H1 (cell line): ENCODE data around the gene ANKRD53. TPM values are rescaled to one million over a fixed set of nuclear protein-coding genes. Genes with fewer than 3 reads are reported as not detected.
"Not testable (repeated sequence)": the region's sequence is repeated elsewhere in the genome, so short reads cannot be mapped to it uniquely, and the experiment has no call there.

Source experiments
- CTCF ChIA-PET: fragments of 300-600 bp; sonication (Branson Sonifier 250); formaldehyde crosslinking; loops from one replicate; lab custom pipeline; 2021; ENCODE audit not compliant: partially characterized antibody; lab: Charles Lee
- POLR2A ChIA-PET: fragments of 300-600 bp; sonication (Branson Sonifier 250); formaldehyde crosslinking; loops from one replicate; lab custom pipeline; 2021; ENCODE audit warnings: inconsistent platforms; ENCODE audit not compliant: partially characterized antibody; lab: Charles Lee
- DNase-seq, 2 experiments: peaks; one replicate each; pipeline versions ENCODE4 v3.0.0 to v3.0.0-alpha.2; 2010 to 2022; ENCODE audit warnings: low spot score in 2 of 2, low read depth in 1 of 2, mixed read lengths in 1 of 2
- FAIRE-seq: peaks from 2 replicates; lab custom pipeline; 2011; peaks lifted over from hg19 to GRCh38; lab: Jason Lieb, UNC
- H2AFZ ChIP-seq: 2 replicates; pipeline ENCODE4 v1.8.1; 2012; ENCODE audit warnings: low read length, inconsistent platforms
- H2AK5ac ChIP-seq: 2 replicates; pipeline ENCODE4 v1.6.1; 2013; ENCODE audit warnings: low read depth, low read length
- H2BK120ac ChIP-seq: replicated peaks from 2 replicates; pipeline ENCODE3; 2013; ENCODE audit warnings: low read depth, low read length, inconsistent platforms
- H2BK12ac ChIP-seq: 2 replicates; pipeline ENCODE4 v1.6.1; 2013; ENCODE audit warnings: low read depth, low read length
- H2BK15ac ChIP-seq: 2 replicates; pipeline ENCODE4 v1.6.1; 2013; ENCODE audit warnings: low read length
- H2BK20ac ChIP-seq: 2 replicates; pipeline ENCODE4 v1.6.1; 2013; ENCODE audit warnings: low read length
- H2BK5ac ChIP-seq: 2 replicates; pipeline ENCODE4 v1.6.1; 2013; ENCODE audit warnings: low read depth, low read length
- H3K14ac ChIP-seq: 2 replicates; pipeline ENCODE4 v1.6.1; 2013; ENCODE audit warnings: inconsistent platforms; ENCODE audit not compliant: insufficient read length
- H3K18ac ChIP-seq: 2 replicates; pipeline ENCODE4 v1.6.1; 2013; ENCODE audit warnings: low read length; ENCODE audit errors: extremely low read depth
- H3K23ac ChIP-seq: 2 replicates; pipeline ENCODE4 v1.6.1; 2013; ENCODE audit warnings: inconsistent platforms; ENCODE audit not compliant: insufficient read length
- H3K23me2 ChIP-seq: 2 replicates; pipeline ENCODE4 v1.6.1; 2013; ENCODE audit warnings: low read depth, low read length
- H3K27ac ChIP-seq: 2 replicates; pipeline ENCODE4 v1.6.1; 2011; ENCODE audit warnings: low read depth, low read length, inconsistent platforms
- H3K27me3 ChIP-seq, 4 experiments: replicated peaks in 1 of 4; 1 replicate in 1 of 4; 2 replicates in 3 of 4; pipeline versions ENCODE4 v1.6.1 to v1.8.1; 2011 to 2013; ENCODE audit warnings: low read length in 3 of 4, mild to moderate bottlenecking in 3 of 4, inconsistent platforms in 2 of 4, mixed read lengths in 2 of 4, moderate library complexity in 1 of 4; ENCODE audit not compliant: control insufficient read depth in 3 of 4, insufficient read depth in 3 of 4; ENCODE audit errors: extremely low read depth in 1 of 4
- H3K36me3 ChIP-seq, 4 experiments: 2 replicates each; pipeline versions ENCODE4 v1.6.1 to v1.8.1; 2011 to 2013; ENCODE audit warnings: mild to moderate bottlenecking in 4 of 4, low read length in 3 of 4, moderate library complexity in 2 of 4, control low read depth in 1 of 4, inconsistent platforms in 1 of 4; ENCODE audit not compliant: insufficient read depth in 4 of 4, control insufficient read depth in 2 of 4
- H3K4ac ChIP-seq: replicated peaks from 2 replicates; pipeline ENCODE3; 2013; ENCODE audit warnings: low read length, low read depth, mixed read lengths, inconsistent platforms; ENCODE audit not compliant: insufficient read length
- H3K4me1 ChIP-seq, 4 experiments: replicated peaks in 1 of 4; 1 replicate in 1 of 4; 2 replicates in 3 of 4; pipeline versions ENCODE4 v1.6.1 to v1.8.1; 2011 to 2013; ENCODE audit warnings: low read length in 3 of 4, inconsistent platforms in 2 of 4, mixed read lengths in 1 of 4; ENCODE audit not compliant: insufficient read depth in 4 of 4, control insufficient read depth in 3 of 4
- H3K4me2 ChIP-seq, 2 experiments: 2 replicates each; pipeline versions ENCODE4 v1.6.1 to v1.8.1; 2011 to 2013; ENCODE audit warnings: low read depth in 2 of 2, low read length in 2 of 2, control low read depth in 1 of 2, inconsistent platforms in 1 of 2, mild to moderate bottlenecking in 1 of 2; ENCODE audit not compliant: insufficient read depth in 1 of 2
- H3K4me3 ChIP-seq, 4 experiments: fragments of 200-600, 300-600 bp in 1 of 4; sonication (generic), shearing (Covaris generic), sonication (Bioruptor Twin) in 1 of 4; 2 replicates each; pipeline versions ENCODE4 v1.5.1 to v1.8.1; 2011 to 2016; ENCODE audit warnings: low read length in 4 of 4, low read depth in 3 of 4, control low read depth in 2 of 4, inconsistent platforms in 2 of 4, mild to moderate bottlenecking in 2 of 4, mixed read lengths in 1 of 4, moderate library complexity in 1 of 4; ENCODE audit not compliant: insufficient read depth in 2 of 4; ENCODE audit errors: extremely low read depth in 1 of 4
- H3K56ac ChIP-seq: replicated peaks from 2 replicates; pipeline ENCODE3; 2013; ENCODE audit warnings: low read depth, mild to moderate bottlenecking, mixed read lengths, low read length, inconsistent platforms; ENCODE audit not compliant: insufficient read length
- H3K79me1 ChIP-seq: 2 replicates; pipeline ENCODE4 v1.6.1; 2013; ENCODE audit warnings: low read depth, low read length, control low read depth
- H3K79me2 ChIP-seq, 2 experiments: 2 replicates each; pipeline versions ENCODE4 v1.6.1 to v1.8.1; 2012 to 2013; ENCODE audit warnings: low read length in 2 of 2, mild to moderate bottlenecking in 2 of 2, inconsistent platforms in 1 of 2; ENCODE audit not compliant: insufficient read depth in 2 of 2, control insufficient read depth in 1 of 2
- H3K9ac ChIP-seq, 4 experiments: replicated peaks in 1 of 4; 1 replicate in 1 of 4; 2 replicates in 3 of 4; pipeline versions ENCODE4 v1.6.1 to v1.8.1; 2011 to 2013; ENCODE audit warnings: low read depth in 3 of 4, low read length in 3 of 4, control low read depth in 2 of 4, mild to moderate bottlenecking in 2 of 4, moderate library complexity in 2 of 4, inconsistent platforms in 1 of 4; ENCODE audit errors: extremely low read depth in 1 of 4
- H3K9me3 ChIP-seq, 2 experiments: 2 replicates each; pipeline versions ENCODE4 v1.6.1 to v1.8.1; 2012 to 2013; ENCODE audit warnings: mild to moderate bottlenecking in 2 of 2, moderate library complexity in 2 of 2, control low read depth in 1 of 2, inconsistent platforms in 1 of 2, low read depth in 1 of 2, low read length in 1 of 2, mixed read lengths in 1 of 2; ENCODE audit not compliant: insufficient read depth in 2 of 2
- H4K20me1 ChIP-seq, 2 experiments: replicated peaks in 1 of 2; 2 replicates each; pipeline versions ENCODE3 to v1.8.1; 2011 to 2013; ENCODE audit warnings: inconsistent platforms in 2 of 2, low read length in 2 of 2, mild to moderate bottlenecking in 1 of 2; ENCODE audit not compliant: insufficient read depth in 2 of 2, control insufficient read depth in 1 of 2
- H4K5ac ChIP-seq: 2 replicates; pipeline ENCODE4 v1.6.1; 2013; ENCODE audit warnings: low read length, low read depth, mixed read lengths, inconsistent platforms; ENCODE audit not compliant: insufficient read length
- H4K8ac ChIP-seq: 2 replicates; pipeline ENCODE4 v1.8.0; 2013; ENCODE audit warnings: mild to moderate bottlenecking, moderate library complexity, low read length, inconsistent platforms; ENCODE audit not compliant: insufficient read depth; ENCODE audit errors: extremely low read depth
- H4K91ac ChIP-seq: replicated peaks from 2 replicates; pipeline ENCODE3; 2013; ENCODE audit warnings: low read length, mixed read lengths, inconsistent platforms; ENCODE audit not compliant: insufficient read length
- RAD21 ChIP-seq, 2 experiments: IDR thresholded peaks in 1 of 2; conservative IDR thresholded peaks in 1 of 2; 2 replicates each; pipeline ENCODE4 v1.6.1; 2011; ENCODE audit warnings: low read depth in 2 of 2, low read length in 2 of 2, improper control_type of control experiment in 1 of 2, inconsistent platforms in 1 of 2, mild to moderate bottlenecking in 1 of 2, moderate library complexity in 1 of 2
- WGBS, 2 experiments: shearing (Covaris generic) in 1 of 2; methylation state at CpG; one replicate each; pipeline versions ENCODE4 v1.1.6 to v1.1.7; 2013 to 2015; ENCODE audit warnings: low lambda C conversion rate in 2 of 2, mixed read lengths in 2 of 2, inconsistent platforms in 1 of 2, low coverage in 1 of 2, missing lambda C conversion rate in 1 of 2; ENCODE audit not compliant: insufficient replicate concordance in 2 of 2, insufficient coverage in 1 of 2, insufficient read length in 1 of 2; ENCODE audit errors: extremely low coverage in 1 of 2, missing lambda C conversion rate in 1 of 2; 5-methylcytosine and 5-hydroxymethylcytosine counted together
- polyA plus RNA-seq, 7 experiments: library from polyadenylated mRNA; depleted of rRNA in 3 of 7; stranded (reverse) in 5 of 7; unstranded in 2 of 7; fragments of >200 nt in 5 of 7; fragments of 200-250 nt in 2 of 7; gene quantifications; 1 replicate in 5 of 7; 2 replicates in 1 of 7; 4 replicates in 1 of 7; pipeline versions ENCODE4 v1.2.1 to v1.2.3, GENCODE V29; 2011 to 2013; ENCODE audit warnings: missing spikeins in 2 of 7, mixed read lengths in 2 of 7
- total RNA-seq: library from RNA; stranded (reverse); fragmentation: NEBNext Ultra II Directional; extraction: Animal tissue kit (Norgen Biotek cat#: 25700); gene quantifications from 2 replicates; pipeline ENCODE4 v1.2.1, GENCODE V29; 2021
- TF ChIP-seq, protein P1 (sequence below), 3 experiments: IDR thresholded peaks; 1 replicate in 2 of 3; 2 replicates in 1 of 3; pipeline versions ENCODE4 v1.5.1 to v1.6.1; 2011; ENCODE audit warnings: low read length in 3 of 3, mild to moderate bottlenecking in 3 of 3, inconsistent platforms in 2 of 3, low read depth in 1 of 3, moderate library complexity in 1 of 3; ENCODE audit not compliant: insufficient read depth in 1 of 3; ENCODE audit errors: control extremely low read depth in 1 of 3

ANKRD53 gene
- total and polyA plus RNA-seq, 2 of the 8 experiments (the other 6 are each of a cell fraction or from before 2014, with no cell fraction given): 0.39 to 0.70 TPM

DNA sequence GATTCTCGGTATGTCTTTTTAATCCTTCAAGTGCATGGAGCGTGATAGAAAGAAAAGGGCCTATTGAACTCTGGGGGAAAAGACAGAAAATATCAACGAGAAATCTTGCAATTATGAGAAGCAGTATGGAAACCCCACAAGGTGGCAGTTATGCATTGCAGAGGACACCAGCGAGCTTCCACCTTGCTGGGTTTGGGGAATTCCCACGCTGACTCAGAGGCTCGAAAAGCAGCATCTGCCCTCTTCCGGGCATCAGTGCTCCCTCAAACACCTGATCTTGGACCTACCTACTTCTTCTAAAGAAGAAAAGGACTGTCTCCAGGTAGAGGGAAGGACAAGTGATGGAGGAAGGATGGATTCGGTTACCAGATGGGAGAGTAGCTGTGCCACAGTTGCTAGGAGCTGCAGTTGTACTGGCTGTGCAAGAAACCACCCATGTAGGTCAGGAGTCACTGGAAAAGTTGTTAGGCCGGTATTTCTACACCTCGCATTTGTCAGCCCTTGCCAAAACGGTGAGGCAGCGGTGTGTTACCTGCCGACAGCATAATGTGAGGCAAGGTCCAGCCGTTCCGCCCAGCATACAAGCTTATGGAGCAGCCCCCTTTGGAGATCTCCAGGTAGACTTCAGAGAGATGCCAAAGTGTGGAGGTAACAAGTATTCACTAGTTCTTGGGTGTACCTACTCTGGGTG, 45.3 kb downstream of the ANKRD53 start:
- not testable (repeated sequence) for H3K56ac ChIP-seq, H3K18ac ChIP-seq, FAIRE-seq, H3K4me1 ChIP-seq, H3K14ac ChIP-seq, H2AFZ ChIP-seq, H2BK5ac ChIP-seq, H2BK120ac ChIP-seq, H3K36me3 ChIP-seq, H4K8ac ChIP-seq, H3K4ac ChIP-seq, H4K91ac ChIP-seq, H2BK15ac ChIP-seq, DNase-seq, H3K79me2 ChIP-seq, H4K20me1 ChIP-seq, H3K9me3 ChIP-seq, H3K79me1 ChIP-seq, H3K23ac ChIP-seq, H3K4me3 ChIP-seq, H3K27me3 ChIP-seq, H2BK20ac ChIP-seq, H2BK12ac ChIP-seq, H2AK5ac ChIP-seq, H3K9ac ChIP-seq, H3K4me2 ChIP-seq, H3K23me2 ChIP-seq, H3K27ac ChIP-seq, H4K5ac ChIP-seq
- ChIA-PET CTCF (interaction anchor here (0.8 to 2.1 kb wide), 6 partner anchors 13 to 92 kb away, joined by 3 to 10 read pairs (median 4); partner anchors contain the start of gene NAGK), POLR2A (interaction anchor here (0.7 kb wide), 1 partner anchor 105 kb away, joined by 3 read pairs; no protein-coding TSS in a partner anchor)
- TF ChIP-seq RAD21 (IDR thresholded peaks at IDR 0.05 in 1 of 2, conservative IDR thresholded peaks at IDR 0.05 in 1 of 2; ENCODE audit: low read depth in 2 of 2, low read length in 2 of 2): peak; percentile 29 to 32; a peak in 3 of 4 replicates
- TF ChIP-seq, protein P1, sequence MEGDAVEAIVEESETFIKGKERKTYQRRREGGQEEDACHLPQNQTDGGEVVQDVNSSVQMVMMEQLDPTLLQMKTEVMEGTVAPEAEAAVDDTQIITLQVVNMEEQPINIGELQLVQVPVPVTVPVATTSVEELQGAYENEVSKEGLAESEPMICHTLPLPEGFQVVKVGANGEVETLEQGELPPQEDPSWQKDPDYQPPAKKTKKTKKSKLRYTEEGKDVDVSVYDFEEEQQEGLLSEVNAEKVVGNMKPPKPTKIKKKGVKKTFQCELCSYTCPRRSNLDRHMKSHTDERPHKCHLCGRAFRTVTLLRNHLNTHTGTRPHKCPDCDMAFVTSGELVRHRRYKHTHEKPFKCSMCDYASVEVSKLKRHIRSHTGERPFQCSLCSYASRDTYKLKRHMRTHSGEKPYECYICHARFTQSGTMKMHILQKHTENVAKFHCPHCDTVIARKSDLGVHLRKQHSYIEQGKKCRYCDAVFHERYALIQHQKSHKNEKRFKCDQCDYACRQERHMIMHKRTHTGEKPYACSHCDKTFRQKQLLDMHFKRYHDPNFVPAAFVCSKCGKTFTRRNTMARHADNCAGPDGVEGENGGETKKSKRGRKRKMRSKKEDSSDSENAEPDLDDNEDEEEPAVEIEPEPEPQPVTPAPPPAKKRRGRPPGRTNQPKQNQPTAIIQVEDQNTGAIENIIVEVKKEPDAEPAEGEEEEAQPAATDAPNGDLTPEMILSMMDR (IDR thresholded peaks at IDR 0.05; ENCODE audit: control extremely low read depth in 1 of 3, insufficient read depth in 1 of 3, low read depth in 1 of 3, low read length in 3 of 3): peak in 1 of 3 experiments; percentile 11; a peak in 2 of 4 replicates
- WGBS, 2 experiments: 82% methylated on average over 15 of the region's 15 CpGs; no CpG with 5 or more reads in 1 of the 2 experiments
